Stimulated activated CD4-positive, alpha-beta T cell treated with anti-CD3 and anti-CD28 coated beads, Interleukin-1b, Interleukin-23, amount 100 ng/mL, for 24 hours (primary cell): ENCODE results near the gene RHOT1.
"Not testable (repeated sequence)": the region's sequence is repeated elsewhere in the genome, so short reads cannot be mapped to it uniquely, and the experiment has no call there.

ENCODE experiments used
- DNase-seq, 4 experiments: peaks; one replicate each; pipeline ENCODE4 v3.0.0-alpha.2; 2020; ENCODE audit warnings: low read depth in 4 of 4, low spot score in 1 of 4

Gene RHOT1

GRCh38 chr17:32123782-32124181 lies 18.5 kb upstream of the RHOT1 start:
- no peak for DNase-seq

GRCh38 chr17:32124985-32125847 lies 17.1 kb upstream of the RHOT1 start:
- DNase-seq, result no peak

GRCh38 chr17:32125848-32126153 lies 16.5 kb upstream of the RHOT1 start:
- DNase-seq, result no peak

GRCh38 chr17:32126325-32126724 lies 16.0 kb upstream of the RHOT1 start:
- DNase-seq, result no peak

DNA sequence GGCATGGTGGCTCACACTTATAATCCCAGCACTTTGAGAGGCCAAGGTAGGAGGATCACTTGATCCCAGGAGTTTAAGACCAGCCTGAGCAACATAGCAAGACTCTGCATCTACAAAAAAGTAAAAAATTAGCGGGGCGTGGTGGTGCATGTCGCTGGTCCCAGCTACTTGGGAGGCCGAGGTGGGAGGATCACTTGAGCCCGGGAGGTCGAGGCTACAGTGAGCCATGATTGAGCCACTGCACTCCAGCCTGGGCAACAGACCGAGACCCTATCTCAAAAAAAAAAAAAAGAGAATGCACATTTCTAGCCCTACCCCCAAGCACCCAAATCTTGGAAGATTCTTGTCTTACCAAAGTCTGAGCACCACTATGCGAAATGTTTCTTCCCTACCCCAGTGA lies 15.6 kb upstream of the RHOT1 start:
- no peak for DNase-seq

DNA sequence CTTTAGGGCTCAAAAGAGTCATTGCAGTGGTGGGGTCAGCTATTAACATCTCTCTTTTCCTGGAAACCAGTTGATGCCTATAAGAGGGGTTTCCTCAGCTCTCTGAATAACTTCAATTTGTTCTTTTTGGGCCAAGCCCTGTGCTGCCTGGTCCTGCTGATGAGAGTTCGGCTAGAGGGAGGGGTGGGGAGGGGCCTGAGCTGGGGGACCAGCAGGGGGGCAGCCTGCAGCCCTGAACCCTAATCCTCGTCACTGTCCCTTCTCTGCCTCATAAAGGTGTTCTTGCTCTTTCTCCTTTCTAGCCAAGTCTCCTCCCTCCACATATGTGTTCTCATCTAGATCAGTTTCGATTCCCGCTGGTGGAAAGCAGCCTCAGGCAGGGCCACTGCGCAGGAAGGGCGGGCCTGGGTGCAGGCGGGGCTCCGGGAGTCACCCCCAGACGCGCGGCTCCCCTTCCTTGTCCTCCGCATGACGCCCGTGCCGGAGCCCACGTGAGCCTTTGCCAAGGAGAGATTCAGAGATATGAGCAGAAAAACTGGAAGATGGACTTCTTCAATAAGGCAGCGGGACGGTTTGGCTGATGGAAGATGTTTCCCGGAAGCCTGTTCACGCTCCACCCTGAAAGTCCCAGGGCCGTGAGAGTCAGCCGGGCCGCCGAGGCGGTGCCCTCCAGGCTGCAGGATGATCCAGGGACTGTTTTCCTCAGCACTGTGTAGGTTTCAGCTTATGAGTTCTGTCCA lies 15.0 kb upstream of the RHOT1 start:
- DNase-seq, result peak; percentile 51 to 73 (median 60)

- DNase-seq, result not testable (repeated sequence)
Observed at GRCh38 chr17:32128470-32128869, 13.8 kb upstream of the RHOT1 start.

DNA sequence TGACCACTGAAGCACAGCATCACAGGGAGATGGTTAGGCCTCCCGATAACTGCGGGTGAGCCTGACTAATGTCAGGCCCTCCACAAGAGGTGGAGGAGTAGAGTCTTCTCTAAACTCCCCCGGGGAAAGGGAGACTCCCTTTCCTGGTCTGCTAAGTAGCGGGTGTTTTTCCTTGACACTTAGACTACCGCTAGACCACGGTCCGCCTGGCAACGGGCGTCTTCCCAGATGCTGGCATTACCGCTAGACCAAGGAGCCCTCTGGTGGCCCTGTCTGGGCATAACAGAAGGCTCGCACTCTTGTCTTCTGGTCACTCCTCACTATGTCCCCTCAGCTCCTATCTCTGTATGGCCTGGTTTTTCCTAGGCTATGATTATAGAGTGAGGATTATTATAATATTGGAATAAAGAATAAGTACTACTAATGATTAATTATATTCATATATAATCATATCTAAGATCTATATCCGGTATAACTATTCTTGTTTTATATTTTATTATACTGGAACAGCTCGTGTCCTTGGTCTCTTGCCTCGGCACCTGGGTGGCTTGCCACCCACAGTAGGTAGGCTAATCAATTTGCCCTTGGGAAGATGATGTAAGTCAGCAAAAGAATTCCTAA lies 6.7 kb upstream of the RHOT1 start:
- not testable (repeated sequence) for DNase-seq

DNA sequence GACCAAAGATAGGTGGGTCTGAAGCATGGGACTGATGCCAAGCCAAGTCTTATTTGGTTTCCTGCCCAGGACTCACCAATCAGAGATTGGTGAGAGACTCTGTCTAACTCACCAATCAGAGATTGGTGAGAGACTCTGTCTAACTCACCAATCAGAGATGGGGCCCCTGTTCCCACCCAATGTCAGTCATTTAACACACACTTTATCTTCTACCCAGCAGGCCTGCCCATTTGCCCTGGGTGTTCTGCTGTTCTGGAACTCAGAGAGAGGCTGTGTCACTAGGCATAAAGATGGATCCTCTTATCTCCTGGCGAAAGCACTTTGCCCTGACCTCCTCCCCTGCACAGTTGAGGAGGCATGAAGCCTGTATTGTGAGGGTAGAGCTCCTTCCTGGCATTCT lies 5.4 kb upstream of the RHOT1 start:
- no peak for DNase-seq

DNA sequence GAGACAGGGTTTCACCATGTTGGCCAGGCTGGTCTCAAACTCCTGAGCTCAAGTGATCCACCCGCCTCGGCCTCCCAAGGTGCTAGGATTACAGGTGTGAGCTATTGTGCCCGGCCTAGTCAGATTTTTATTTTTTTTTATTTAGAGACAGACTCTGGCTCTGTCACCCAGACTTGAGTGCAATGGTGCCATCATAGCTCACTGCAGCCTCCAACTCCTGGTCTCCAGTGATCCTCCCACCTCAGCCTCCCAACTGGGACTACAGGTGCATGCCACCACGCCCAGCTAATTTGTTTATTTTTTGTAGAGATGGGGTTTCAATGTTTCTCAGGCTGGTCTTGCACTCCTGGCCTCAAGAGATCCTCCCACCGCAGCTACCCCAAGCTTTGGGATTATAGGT lies 2.8 kb upstream of the RHOT1 start:
- DNase-seq, result not testable (repeated sequence)

DNA sequence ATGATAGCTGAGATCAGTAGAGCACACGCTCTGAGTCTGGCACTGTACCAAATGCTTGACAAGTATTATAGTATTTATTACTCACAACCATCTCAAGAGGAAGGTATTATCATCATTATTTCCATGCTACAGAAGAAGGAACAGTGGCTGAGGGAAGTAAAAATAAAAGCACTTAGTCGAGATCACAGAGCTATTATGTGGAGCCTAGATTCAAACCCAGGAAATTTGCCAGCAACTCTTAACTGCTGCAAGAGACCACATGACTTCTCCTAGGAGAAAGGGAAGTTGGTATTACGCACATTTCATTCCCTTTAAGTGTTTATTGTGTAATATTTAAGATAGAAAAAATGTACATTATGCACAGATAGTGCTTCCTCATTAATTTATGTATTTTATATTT lies 1.0 kb upstream of the RHOT1 start:
- DNase-seq, result no peak

DNA sequence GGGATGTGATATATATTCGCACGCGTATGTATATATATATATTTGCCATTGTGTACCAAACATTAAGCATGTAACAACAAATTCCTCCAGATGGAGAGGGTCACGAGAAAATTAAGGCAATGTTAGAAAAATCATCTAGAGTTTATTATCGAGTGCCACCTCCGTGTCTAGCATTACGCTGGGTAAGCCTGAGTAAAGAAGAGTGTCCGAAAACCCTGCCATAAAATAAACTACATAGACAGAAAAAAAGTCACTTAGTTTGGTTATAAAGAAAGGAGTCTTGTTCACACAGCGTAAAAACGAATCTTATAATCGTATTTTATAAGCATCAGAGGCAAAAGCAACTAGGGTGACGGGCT lies 644 bp upstream of the RHOT1 start:
- no peak for DNase-seq

- DNase-seq, result peak in 1 of 4 experiments; percentile 9
Observed at GRCh38 chr17:32142857-32143526, 690 bp downstream of the RHOT1 start.

GRCh38 chr17:32143527-32143870 lies 1.2 kb downstream of the RHOT1 start:
- no peak for DNase-seq

- not testable (repeated sequence) for DNase-seq
Observed at GRCh38 chr17:32144442-32144841, 2.1 kb downstream of the RHOT1 start.

- no peak for DNase-seq
Observed at GRCh38 chr17:32148351-32148750, 6.0 kb downstream of the RHOT1 start.

GRCh38 chr17:32150358-32150757 lies 8.1 kb downstream of the RHOT1 start:
- no peak for DNase-seq

DNA sequence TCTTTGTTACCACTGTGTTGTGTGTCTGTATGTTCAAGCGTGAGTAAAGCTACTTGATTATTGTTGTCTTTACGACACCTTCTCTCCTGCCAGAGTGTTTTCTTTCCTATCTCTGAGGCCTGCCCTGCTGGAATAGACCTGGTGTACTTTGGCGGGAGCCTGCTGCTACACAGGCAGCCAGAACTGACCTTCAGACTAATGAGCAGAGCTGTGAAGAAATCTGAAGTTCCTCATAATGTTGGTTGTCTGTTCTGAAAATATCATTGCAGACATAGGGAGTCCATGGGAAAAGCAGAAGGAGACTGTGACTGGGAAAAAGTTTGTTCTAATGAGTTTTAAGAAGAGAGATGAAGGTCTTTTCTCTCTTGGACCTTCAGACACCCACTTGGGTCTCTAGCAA lies 9.8 kb downstream of the RHOT1 start:
- no peak for DNase-seq

- DNase-seq, result no peak
Observed at GRCh38 chr17:32155896-32156295, 13.6 kb downstream of the RHOT1 start.

GRCh38 chr17:32156656-32157055 lies 14.4 kb downstream of the RHOT1 start:
- no peak for DNase-seq

- no peak for DNase-seq
Observed at GRCh38 chr17:32157225-32157624, 14.9 kb downstream of the RHOT1 start.
